ENCODE results near the gene BCL11A.

BCL11A gene

DNA sequence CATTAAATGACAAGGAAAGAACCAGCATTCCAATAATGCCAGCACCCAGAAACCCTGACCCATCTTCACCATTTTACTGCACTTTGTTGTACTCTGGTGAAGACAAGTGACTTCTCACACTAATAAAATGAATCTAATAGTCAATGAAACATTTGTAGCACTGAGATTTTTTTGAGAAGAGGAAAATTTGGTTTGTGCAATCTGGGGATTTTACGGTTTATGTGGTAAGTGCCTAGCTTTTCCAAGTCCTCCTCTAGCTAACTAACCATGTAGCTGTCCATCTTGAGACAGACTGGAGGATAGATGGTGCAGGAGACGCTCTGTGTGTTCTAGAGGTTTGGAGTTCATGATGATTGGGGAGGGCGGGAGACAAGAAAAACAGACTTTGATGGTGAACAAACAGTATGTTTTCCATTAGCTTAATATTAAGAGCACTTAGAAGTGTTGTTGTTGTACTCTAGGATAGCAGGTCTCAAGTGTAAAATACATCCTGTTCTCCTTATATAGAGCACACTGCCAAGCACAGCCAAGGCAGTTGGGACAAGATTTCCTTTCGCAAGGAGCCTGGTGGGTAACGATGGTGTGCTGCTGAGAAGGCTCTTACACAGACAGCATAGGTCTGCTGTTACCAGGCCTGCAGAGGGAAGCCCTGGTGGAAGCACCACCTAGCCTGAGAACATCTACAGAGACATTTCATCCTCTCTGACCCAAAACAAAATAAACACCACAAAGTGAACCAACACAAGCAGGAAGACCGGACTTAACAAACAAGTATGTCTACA, 83.7 kb downstream of the BCL11A start:
- H3K27ac ChIP-seq = no peak overlapping the region
- no peak for TF ChIP-seq ZFX (IDR thresholded peaks at IDR 0.05)
- TF ChIP-seq, protein P1, sequence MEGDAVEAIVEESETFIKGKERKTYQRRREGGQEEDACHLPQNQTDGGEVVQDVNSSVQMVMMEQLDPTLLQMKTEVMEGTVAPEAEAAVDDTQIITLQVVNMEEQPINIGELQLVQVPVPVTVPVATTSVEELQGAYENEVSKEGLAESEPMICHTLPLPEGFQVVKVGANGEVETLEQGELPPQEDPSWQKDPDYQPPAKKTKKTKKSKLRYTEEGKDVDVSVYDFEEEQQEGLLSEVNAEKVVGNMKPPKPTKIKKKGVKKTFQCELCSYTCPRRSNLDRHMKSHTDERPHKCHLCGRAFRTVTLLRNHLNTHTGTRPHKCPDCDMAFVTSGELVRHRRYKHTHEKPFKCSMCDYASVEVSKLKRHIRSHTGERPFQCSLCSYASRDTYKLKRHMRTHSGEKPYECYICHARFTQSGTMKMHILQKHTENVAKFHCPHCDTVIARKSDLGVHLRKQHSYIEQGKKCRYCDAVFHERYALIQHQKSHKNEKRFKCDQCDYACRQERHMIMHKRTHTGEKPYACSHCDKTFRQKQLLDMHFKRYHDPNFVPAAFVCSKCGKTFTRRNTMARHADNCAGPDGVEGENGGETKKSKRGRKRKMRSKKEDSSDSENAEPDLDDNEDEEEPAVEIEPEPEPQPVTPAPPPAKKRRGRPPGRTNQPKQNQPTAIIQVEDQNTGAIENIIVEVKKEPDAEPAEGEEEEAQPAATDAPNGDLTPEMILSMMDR (conservative IDR thresholded peaks at IDR 0.05) = no peak

DNA sequence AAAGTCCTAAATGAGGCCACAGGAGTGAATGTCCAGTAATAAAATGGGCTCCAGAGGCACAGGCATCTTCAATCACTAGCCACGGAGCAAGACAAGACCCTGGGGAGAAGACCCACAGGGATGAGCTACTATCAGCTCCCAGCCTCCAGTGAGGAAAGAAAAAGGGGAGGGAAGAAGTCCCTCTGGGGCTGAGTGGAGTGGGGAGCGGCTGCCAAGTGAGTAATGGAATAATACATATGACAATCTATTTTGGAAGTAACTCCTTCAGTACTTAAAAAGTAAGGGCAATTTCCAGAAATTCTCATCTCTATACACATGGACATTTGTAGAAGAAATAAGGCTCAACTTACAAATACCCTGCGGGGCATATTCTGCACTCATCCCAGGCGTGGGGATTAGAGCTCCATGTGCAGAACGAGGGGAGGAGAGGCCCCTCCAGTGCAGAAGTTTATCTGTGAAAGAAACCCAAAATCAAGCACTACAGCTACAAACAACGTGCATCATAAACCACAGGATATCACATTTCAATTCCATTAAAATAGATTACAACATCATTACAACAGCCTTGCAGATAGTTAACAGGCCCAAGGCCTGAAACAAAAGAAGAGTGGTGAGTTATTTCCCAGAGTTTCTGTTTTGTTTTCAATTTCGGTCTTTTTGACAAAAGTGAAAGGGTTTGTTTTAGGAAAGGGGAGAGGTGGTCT, 84.9 kb downstream of the BCL11A start:
- no peak overlapping the region for H3K27ac ChIP-seq
- no peak for TF ChIP-seq ZFX (IDR thresholded peaks at IDR 0.05)
- TF ChIP-seq, protein P1 (conservative IDR thresholded peaks at IDR 0.05) = no peak

DNA sequence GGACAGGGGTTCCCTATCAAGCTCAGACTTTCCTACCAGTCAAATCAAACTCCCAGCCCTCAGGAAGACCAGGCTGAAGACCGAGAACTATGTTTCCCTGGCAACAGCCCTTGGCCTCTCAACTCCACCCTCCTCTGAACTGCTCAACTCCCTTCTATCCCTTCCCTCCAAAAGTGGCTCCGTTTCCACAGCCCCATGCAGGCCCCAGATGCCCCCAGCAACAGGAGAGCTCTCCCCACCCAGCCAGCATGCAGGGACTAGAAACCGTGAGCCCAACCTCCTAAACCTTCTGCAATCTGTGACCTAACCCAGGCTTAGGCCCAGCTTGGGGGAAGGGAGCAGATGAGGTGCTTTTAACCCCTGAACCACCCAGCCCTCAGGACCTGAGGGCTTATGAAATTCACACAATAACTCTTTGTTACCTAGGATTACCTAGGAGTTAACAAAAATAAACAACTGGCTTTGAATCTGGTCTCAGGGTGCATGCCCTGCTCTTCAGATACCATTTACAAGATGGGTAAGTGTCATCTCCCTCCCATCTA, 87.2 kb downstream of the BCL11A start:
- no peak overlapping the region for H3K27ac ChIP-seq

DNA sequence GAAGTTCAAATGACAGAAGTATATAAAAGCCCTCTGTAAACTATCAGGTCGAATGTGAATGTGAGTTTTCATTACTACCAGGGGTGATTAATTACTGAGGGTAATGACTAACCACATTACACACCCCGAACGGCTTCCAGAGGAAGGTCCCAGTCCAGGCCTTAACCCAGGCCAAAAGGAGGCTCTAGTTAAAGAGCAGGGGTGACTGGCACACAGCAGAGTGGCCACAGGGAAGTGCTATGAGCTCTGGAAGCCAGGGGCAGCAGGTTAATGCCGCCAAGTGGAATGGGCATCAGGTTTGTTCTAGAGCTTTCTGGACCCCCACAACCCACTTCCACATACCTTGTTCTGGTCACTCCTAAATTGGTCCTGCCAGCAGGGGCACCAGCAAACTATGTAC, 87.7 kb downstream of the BCL11A start:
- H3K27ac ChIP-seq = no peak overlapping the region
- TF ChIP-seq ZFX (IDR thresholded peaks at IDR 0.05) = no peak
- TF ChIP-seq, protein P1 (conservative IDR thresholded peaks at IDR 0.05) = no peak

More for the DNA sequence above, 87.2 kb downstream of the BCL11A start:
- no peak for TF ChIP-seq ZFX (IDR thresholded peaks at IDR 0.05)
- TF ChIP-seq, protein P1 (conservative IDR thresholded peaks at IDR 0.05) = no peak

DNA sequence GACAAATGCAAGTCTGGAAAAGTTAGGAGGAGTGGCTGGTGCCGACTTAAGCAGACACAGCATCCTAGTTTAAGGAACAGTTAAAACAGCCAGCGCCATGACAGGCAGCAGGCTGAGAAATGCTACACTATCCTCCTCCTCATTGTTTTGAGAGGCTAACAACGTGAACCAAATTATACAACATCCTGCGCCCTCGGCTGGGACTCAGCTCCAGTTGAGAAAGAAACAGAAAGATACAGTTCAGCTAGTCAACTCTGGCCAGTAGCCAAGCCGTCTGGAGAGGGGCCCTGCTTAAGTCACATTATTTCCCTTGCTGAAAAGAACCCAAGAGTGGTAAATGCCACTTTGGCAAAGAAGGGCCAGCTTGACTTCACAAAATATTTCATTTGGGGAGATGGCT, 90.2 kb downstream of the BCL11A start:
- H3K27ac ChIP-seq = no peak overlapping the region
- no peak for TF ChIP-seq ZFX (IDR thresholded peaks at IDR 0.05)
- TF ChIP-seq, protein P1 (conservative IDR thresholded peaks at IDR 0.05) = no peak

DNA sequence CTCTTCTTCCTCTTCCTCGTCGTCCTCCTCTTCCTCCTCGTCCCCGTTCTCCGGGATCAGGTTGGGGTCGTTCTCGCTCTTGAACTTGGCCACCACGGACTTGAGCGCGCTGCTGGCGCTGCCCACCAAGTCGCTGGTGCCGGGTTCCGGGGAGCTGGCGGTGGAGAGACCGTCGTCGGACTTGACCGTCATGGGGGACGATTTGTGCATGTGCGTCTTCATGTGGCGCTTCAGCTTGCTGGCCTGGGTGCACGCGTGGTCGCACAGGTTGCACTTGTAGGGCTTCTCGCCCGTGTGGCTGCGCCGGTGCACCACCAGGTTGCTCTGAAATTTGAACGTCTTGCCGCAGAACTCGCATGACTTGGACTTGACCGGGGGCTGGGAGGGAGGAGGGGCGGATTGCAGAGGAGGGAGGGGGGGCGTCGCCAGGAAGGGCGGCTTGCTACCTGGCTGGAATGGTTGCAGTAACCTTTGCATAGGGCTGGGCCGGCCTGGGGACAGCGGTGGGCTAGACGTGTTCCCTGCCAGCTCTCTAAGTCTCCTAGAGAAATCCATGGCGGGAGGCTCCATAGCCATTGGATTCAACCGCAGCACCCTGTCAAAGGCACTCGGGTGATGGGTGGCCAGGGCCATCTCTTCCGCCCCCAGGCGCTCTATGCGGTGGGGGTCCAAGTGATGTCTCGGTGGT, 91.9 kb downstream of the BCL11A start:
- H3K27ac ChIP-seq = no peak overlapping the region
- TF ChIP-seq ZFX (IDR thresholded peaks at IDR 0.05) = no peak
- TF ChIP-seq, protein P1 (conservative IDR thresholded peaks at IDR 0.05) = no peak

Data from C4-2B (cell line).